GM18873 (cell line): ENCODE data around the gene GOLGA8N.
A peak's percentile ranks its signal among the peaks of the same experiment; 100 is the strongest.
"Not testable (repeated sequence)": the region's sequence is repeated elsewhere in the genome, so short reads cannot be mapped to it uniquely, and the experiment has no call there.

Experiments used
- ATAC-seq: cut with Tn5 transposase; IDR thresholded peaks from one replicate; pipeline ENCODE4 v1.9.1; 2021; ENCODE audit warnings: mild to moderate bottlenecking, moderate library complexity, moderate number of reproducible peaks; ENCODE audit not compliant: unreplicated experiment, low FRiP score

Gene GOLGA8N

DNA sequence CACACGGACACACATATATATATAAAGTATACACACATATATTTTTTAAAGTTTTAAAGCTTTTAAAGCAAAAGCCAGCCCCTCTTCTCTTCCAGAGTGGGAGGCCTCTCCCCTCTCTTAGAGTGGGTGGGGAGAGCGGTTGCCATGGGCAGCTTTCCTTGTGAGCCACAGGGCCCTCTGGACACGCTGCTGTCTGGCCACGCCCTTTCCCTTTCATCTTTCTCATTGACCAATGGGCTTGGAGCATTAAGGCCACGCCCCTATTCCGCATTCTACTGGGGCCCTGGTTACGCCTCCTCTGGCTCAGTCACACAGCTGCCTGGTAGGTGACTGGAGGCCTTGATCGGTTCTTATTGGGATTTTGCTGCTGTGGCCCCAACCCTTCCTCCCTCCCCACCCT is at the start of gene GOLGA8N:
TSS of gene GOLGA8N (plus strand) at position 306 of the 400 bp plus-strand sequence.
- ATAC-seq: not testable (repeated sequence)

DNA sequence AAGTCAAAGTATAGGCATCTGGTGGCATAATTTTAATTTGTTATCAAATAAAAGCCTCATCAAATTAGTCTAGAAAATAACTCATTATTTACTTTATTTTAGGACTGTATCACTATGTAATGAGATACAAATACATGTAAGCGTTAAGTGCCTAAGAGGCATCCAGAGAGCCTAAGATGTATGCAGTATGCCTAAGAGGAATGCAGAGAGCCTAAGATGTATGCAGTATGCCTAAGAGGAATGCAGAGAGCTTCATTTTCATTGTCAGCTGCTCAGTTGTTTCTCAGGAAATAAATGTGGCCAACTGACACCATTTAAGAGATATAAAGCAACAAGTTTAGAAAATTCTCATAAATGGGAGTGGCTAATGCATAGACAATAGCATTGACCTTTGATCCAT is 49.8 kb upstream of the GOLGA8N start:
- not testable (repeated sequence) for ATAC-seq

DNA sequence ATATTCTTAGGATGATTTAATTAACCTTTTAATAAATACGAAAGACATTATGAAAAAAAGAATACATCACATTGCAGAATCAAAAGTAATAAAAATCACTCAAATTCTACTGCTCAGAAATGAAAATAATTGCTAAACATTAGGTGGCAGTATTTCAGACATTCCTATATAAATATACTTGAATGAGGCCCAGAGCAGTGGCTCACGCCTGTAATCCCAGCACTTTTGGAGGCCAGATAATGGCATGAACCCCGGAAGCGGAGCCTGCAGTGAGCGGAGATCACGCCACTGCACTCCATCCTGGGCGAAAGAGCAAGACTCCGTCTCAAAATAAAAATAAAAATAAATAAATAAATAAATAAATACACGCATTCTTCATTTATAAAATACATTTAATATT is 48.1 kb upstream of the GOLGA8N start:
- not testable (repeated sequence) for ATAC-seq

DNA sequence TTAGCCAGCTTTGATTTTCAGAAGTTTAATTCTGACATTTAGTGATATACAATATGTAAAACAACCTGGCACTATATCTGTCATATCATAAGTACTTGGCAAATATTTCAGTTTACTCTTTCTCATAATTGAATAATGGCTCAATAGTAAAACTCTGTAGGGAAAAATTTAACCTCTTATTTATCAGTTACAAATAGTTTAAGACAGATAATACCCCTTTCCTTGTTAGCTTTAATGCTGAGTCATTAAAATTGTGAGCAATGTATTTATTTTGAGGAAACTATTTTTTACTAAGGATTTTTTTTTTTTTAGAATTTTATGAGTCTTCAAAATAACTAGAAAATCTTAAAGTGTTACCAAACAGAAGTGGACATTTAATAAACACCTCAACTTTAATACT is 38.7 kb upstream of the GOLGA8N start:
- ATAC-seq: not testable (repeated sequence)

DNA sequence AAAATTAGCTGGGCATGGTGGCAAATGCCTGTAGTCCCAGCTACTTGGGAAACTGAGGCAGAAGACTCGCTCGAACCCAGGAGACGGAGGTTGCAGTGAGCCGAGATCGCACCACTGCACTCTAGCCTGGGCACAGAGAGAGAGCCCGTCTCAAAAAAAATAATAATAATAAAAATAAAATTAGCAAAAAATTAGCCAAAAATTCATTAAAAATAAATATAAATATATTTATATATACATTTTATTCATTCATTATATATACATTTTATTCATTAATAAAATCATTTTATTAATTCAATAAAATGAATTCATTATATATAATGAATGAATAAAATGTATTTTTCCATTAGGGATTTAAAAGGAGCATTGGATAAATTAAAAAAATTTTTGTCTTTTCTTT is 31.1 kb upstream of the GOLGA8N start:
- not testable (repeated sequence) for ATAC-seq

DNA sequence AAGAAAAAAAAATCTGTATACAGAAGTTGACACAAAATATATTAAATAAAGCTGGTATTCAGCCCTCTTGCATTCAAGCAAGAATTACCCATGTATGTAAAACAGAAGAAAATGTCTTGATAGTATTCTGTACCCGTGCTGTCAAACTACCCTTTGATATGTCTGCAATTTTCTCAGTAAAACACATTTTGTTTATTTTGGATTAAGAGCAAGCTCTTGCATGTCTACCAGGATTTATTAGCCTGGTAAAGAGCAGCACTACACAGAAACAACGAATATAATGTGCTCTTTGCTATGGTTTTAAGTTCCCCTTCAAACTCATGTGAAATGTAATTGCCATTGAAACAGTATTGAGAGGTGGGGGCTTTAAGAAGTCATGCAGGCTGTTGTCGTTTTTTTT is 24.3 kb upstream of the GOLGA8N start:
- ATAC-seq: not testable (repeated sequence)

DNA sequence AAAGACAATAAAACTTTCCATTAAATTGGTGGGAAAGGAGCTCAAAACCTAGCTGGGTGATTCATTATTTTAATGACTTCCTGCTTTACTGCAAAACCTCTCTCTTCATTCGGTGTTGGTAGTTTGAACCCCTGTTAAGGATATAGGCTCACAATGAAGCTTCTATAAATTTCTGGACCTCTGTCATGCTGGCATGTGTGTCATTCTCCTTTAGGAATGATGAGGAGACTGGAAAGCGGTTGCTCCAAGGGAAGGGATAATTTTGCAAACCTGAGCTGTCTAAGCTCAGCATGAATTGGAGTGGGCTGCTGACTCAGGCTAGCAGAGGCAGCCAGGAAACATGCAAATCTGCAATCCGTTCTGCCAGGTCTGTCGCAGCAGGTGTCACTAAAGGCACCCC is 14.8 kb upstream of the GOLGA8N start:
- ATAC-seq: not testable (repeated sequence)

DNA sequence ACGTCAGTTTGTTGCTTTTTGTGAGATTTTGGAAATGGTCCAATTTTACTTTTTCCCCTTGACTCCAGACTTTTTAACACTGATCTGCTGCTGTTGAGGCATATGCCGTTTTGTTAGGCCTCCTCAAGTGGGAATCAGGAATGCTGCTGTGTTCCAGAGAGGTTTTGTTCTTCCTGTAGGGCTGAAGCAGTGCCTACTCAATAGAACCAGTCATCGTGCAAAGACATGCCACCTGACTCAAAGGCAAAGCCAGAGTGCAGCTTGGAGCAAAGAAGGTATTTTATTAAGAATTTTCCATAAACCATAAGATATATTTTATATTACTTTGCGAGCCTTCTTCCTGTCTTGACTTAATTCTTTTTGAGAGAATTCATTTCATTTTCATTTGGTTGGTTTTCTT is 7.4 kb upstream of the GOLGA8N start:
- ATAC-seq: not testable (repeated sequence)

DNA sequence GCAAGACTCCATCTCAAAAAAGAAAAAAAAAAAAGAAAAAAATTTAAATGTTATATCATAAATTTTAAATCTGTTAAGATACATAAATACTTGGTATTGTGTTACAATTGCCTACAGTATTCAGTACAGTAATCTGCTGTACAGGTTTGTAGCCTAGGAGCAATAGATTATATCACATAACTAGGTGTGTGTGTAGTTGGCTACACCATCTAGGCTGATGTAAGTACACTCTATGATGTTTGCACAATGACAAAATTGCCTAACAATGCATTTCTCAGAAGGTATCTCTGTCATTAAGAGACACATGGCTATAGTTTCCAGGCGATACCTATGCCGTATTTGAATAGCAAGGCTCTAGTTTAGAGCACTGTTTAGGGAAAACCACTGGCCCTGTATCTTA is 16.3 kb downstream of the GOLGA8N start:
- ATAC-seq: not testable (repeated sequence)

DNA sequence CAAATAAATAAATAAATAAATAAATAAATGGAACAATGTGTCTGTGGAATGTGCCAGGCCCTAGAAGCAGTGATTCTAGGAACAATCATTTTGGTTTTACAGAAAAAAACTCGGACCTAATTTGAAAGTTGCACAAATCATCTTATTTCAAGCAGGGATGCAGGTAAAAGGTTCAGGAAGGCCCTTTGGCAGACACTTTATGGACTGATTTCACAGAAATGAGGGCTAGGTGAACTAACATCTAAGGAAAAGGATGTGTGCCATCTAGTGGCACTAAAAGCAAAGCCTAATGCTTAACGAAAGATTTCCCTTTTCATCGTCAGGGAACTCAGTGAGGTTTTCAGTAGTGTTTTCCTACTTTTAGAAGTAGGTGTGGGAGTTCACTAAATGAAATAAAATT is 17.5 kb downstream of the GOLGA8N start:
- ATAC-seq: not testable (repeated sequence)

DNA sequence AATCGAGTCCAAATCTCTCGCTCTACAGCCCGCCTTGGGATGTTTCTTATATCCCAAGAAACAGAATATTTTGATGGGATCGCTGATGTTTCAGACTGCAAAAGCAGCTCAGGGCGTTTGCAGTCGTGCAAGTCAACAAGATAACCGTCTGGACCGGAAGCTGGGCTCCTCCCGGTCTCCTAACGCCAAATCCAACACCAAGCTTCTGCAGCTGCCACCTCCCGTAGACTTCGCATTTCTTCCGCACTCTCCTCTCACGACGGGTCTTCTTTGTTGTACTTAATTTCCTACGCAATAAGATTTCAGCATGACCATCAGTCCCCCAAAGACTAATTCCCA is 21.4 kb downstream of the GOLGA8N start:
- ATAC-seq: peak; percentile 21

DNA sequence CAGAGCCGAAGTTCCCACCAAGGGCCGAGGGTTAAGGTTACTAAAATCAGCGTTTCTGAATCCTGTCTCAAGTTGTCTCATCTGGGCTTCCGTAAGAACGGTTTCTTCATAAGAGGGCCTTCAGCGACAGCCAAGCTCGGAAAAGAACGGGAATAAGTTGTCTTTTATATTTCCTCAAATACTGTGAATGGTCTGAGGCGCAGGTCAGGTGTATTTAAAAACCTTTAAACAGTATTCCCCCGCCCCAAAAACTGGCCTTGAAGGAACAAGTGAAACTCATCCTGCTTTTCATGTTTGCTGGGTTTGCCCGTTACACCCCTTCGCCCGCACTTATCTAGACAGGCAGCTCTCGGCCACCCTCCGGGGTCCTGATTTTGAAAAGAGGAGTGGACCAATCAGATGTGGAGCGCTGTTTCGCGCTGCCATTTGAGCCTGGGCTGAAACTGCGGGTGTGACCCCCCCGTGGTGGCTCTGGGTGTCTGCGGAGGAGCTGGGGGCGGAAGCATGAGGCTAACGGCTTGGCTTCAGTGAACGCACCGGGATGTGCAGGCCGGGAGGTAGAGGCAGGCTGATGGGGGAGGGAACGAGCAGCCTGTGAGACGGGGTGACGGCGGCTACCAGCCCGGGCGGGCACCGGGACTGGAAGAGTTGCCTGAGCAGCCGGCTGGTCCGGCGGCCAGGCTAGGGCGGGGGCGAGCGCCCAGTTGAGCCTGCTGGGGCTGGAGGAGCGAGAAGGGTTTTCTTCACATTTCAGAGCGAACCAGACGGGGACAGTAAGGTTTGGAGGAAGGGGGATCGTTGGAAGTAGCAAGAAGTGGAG is 22.0 kb downstream of the GOLGA8N start, which contains the start of gene ARHGAP11A:
TSS of gene ARHGAP11A (plus strand) at position 454 of the 820 bp plus-strand sequence. CDS start 708 bp downstream, outside the sequence.
- ATAC-seq: peak; percentile 42

DNA sequence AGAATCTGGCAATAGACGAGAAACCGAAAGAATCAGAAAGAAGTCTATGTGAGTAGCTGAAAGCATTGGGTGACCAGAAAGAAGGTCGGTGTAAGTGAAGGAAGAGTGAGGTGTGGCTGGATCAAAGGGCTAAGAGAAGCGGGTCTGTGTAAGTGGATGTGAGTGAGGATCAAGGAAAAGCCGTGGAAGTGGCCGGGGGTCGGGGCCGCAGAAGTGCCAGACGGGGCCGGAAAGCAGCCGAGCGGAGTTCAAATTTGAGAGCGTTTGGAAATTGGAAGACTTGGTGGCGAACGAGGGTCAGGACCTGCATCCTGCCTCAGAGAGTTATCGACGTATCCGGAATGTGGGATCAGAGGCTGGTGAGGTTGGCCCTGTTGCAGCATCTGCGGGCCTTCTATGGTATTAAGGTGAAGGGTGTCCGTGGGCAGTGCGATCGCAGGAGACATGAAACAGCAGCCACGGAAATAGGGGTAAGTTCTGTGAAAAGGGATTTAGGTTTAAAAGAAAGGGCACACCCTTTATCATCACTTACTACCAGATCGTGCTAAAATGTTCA is 22.7 kb downstream of the GOLGA8N start:
- ATAC-seq: peak; percentile 25

DNA sequence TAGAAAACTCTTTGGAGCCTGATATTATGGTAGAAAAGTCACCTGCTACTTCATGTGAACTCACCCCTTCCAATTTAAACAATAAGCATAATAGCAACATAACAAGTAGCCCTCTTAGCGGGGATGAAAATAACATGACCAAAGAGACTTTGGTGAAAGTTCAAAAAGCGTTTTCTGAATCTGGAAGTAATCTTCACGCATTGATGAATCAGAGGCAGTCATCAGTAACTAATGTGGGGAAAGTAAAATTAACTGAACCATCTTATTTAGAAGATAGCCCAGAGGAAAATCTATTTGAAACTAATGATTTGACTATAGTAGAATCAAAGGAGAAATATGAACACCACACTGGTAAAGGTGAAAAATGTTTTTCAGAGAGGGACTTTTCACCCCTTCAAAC is 43.2 kb downstream of the GOLGA8N start:
- ATAC-seq: no peak

DNA sequence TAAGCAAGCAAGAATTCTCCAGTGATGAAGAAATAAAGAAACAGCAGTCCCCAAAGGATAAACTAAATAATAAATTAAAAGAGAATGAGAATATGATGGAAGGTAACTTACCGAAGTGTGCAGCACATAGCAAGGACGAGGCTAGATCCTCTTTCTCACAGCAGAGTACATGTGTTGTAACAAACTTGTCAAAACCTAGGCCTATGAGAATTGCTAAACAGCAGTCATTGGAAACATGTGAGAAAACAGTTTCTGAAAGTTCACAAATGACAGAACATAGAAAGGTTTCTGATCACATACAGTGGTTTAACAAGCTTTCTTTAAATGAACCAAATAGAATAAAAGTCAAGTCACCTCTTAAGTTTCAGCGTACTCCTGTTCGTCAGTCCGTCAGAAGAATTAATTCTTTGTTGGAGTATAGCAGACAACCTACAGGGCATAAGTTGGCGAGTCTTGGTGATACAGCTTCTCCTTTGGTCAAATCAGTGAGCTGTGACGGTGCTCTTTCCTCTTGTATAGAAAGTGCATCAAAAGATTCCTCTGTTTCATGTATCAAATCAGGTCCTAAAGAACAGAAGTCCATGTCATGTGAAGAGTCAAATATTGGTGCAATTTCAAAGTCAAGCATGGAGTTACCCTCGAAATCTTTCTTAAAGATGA is 43.8 kb downstream of the GOLGA8N start:
- ATAC-seq: no peak

DNA sequence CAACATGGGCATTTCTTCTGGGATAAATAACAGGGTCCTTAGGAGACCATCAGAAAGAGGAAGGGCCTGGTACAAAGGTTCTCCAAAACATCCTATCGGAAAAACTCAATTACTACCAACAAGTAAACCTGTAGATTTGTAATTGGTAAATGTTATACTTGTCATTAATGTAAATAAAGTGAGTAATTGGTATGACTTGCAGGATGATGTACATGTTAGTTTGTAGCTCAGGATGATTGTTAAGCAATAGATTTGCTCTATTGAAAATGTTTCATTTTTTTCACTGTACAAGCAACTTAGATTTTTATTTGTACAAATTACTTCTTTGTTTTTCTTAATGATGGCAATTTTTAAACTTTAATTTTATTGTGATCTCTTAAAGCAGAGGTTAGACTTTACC is 44.4 kb downstream of the GOLGA8N start:
- no peak for ATAC-seq

DNA sequence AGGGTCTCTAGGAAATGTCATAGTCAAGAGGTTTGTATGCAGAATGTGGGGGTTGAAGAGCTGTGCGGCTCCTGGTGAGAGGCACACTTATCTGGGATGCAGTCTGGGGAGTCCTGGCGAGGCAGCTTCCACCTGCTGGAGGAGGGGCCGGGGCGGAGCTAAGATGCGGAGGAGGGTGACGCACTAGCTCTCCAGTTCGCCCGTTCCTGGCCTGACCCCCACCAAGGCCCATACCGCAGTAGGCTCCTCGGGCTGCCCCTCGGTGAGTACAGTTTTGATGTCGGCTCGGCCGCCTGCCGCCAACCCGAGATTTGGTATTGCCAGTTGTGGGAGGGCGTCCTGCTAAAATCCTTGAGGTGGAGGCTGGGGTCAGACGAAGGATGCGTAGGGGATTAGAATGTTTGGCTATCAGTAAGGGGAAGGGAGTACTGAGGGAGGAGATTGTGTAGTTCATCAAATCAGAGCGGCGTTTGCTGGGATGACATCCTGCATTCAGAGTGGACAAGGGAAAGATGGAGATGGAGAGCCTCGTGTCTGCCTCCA is 48.3 kb downstream of the GOLGA8N start, which contains the start of gene SCG5:
TSS of gene SCG5 (plus strand) at position 194 of the 543 bp plus-strand sequence. CDS start 1,883 bp downstream, outside the sequence.
- ATAC-seq: no peak

DNA sequence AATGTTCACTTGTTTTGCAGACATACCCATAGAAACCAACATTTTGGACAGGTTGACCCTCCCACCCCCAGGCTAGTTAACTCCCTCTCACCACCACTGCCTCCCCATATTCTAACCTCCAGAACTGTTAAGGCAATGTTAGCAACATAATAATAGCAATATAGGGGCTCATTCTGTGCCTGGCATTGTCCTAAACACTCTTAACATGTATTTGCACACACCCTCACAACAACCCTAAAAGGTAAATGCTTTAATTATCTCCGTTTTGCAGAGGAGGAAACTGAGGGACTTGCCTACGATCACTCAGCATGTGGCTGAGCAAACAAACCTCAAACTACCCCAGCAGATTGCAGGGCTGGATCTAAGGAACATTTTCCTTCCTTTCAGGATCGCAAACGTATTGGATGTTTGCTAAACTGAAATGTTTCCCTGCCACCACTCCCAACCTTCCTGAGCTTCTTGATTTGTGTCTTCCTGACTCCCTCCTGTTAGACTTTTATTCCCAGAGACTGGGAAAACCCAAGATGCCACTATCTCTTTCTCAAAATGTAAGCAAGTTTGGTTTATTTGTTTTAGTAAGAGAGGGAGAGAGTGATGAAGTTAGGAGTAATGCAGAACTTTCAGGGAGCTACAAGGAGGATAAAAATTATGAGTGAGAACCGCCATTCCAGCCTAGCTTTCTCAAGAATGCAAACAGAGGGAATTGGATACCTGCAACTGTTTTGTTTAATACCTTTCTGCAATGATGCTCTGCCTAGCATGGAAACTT is 49.6 kb downstream of the GOLGA8N start:
- no peak for ATAC-seq

DNA sequence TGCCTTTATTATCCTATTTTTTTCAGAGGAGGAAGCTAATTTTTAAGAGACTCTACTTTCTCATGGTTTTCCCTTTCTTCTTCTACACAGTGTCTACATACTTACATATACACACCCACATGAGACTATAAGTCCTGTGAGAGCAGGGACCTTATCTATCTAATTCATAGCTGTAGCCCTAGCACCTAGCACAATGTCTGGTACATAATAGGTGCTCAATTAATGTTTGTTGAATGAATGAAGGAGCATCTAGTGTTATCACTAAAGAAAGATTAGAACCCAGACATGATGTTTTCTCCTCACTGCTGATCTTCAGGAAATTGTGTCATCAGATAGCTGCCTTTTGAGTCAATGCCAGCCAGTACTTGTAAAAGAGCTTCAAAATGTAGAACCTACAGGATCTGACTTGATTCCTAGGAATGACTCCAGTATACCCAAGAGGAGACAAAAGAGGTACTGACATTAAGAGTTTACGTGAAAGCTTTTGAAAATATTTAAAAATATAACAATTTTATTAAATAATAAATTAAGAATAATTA is 50.7 kb downstream of the GOLGA8N start:
- ATAC-seq: no peak

DNA sequence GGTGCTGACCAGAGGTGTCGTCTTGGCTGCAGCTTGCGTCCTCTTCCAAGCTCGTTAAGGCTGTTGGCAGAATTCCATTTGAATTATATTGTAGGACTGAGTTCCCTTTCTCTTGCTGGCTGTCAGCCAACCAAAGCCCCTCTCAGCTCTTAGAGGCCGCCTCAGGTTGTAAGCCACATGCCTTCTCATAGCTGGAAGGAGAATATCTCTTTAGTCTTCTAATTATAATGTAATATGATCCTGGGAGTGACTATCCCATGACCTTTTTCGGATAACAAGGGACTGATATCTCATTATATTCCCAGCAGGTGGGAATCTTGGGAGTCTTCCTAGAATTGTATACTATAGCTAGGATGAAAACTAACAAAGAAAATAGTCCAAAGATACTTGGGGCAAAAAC is 53.0 kb downstream of the GOLGA8N start:
- ATAC-seq: no peak
